ENCODE results near the gene UROC1.
A peak's percentile ranks its signal among the peaks of the same experiment; 100 is the strongest.

UROC1 gene

DNA sequence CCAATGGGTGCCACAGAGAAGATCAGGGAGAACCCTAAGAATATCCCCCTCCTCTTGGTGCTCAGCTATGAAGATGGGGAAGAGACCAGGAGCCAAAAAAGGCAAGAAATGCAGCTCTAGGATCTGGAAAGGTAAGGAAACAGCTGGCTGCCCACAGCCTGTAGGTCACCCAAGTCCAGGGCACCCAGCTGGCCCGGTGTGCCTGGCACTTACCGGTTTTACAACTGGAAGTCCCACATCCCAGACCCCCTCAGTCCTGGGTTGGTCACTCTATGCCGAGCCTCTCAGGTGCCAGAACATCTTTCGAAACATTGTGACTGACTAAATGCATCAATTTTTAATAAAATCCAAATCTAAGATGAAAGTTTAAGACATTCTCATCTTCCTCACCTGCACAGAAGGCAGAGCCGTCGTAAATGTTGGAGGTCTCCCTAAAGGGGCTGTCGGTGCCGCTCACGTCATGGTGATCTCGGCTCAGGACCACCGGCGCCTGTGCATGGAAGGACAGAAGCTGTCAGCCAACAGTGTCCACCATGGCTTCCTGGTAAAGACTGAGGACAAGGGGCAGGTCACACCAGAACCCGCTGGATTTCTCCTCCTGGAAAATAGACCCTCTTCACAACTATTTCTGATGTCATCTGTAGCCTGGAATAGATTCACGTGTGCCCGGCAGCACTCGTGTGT is 28.5 kb downstream of the UROC1 start:
- no peak overlapping the region for H3K27ac ChIP-seq (ENCODE audit: low read length)
- H3K9me2 ChIP-seq (replicated peaks; ENCODE audit: insufficient read depth, low read length), result no peaks in the 10 kb centered on the region
- H2AFZ ChIP-seq (ENCODE audit: low read length), result no peak overlapping the region
- H3K4me3 ChIP-seq (ENCODE audit: low read length), result no peak overlapping the region
- DNase-seq, result no peak
- TF ChIP-seq EZH2 (optimal IDR thresholded peaks at IDR 0.05; ENCODE audit: low read depth, low read length) (no peak), EZH2phosphoT487 (IDR thresholded peaks at IDR 0.05; ENCODE audit: low read length) (no peak)
- TF ChIP-seq, protein P1, sequence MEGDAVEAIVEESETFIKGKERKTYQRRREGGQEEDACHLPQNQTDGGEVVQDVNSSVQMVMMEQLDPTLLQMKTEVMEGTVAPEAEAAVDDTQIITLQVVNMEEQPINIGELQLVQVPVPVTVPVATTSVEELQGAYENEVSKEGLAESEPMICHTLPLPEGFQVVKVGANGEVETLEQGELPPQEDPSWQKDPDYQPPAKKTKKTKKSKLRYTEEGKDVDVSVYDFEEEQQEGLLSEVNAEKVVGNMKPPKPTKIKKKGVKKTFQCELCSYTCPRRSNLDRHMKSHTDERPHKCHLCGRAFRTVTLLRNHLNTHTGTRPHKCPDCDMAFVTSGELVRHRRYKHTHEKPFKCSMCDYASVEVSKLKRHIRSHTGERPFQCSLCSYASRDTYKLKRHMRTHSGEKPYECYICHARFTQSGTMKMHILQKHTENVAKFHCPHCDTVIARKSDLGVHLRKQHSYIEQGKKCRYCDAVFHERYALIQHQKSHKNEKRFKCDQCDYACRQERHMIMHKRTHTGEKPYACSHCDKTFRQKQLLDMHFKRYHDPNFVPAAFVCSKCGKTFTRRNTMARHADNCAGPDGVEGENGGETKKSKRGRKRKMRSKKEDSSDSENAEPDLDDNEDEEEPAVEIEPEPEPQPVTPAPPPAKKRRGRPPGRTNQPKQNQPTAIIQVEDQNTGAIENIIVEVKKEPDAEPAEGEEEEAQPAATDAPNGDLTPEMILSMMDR (IDR thresholded peaks at IDR 0.05; ENCODE audit: low read length), result no peak
- H3K9ac ChIP-seq (ENCODE audit: low read length), result no peak overlapping the region
- H3K36me3 ChIP-seq (replicated peaks; ENCODE audit: insufficient read depth, low read length), result no peaks in the 10 kb centered on the region
- peaks cover 13% of the 10 kb centered on the region for H3F3A ChIP-seq (ENCODE audit: insufficient read depth, low read length)
- no peaks in the 10 kb centered on the region for H3K27me3 ChIP-seq (replicated peaks; ENCODE audit: insufficient read depth, low read length)
- peaks cover 24% of the 10 kb centered on the region for H3K4me1 ChIP-seq (ENCODE audit: low read length)
- H4K20me1 ChIP-seq (ENCODE audit: insufficient read depth, low read length), result no peaks in the 10 kb centered on the region
- no peaks in the 10 kb centered on the region for H3K9me3 ChIP-seq (replicated peaks; ENCODE audit: insufficient read depth, low read length)
- no peak overlapping the region for H3K4me2 ChIP-seq (ENCODE audit: low read depth, low read length)
- H3K79me2 ChIP-seq (ENCODE audit: low read length), result no peaks in the 10 kb centered on the region

DNA sequence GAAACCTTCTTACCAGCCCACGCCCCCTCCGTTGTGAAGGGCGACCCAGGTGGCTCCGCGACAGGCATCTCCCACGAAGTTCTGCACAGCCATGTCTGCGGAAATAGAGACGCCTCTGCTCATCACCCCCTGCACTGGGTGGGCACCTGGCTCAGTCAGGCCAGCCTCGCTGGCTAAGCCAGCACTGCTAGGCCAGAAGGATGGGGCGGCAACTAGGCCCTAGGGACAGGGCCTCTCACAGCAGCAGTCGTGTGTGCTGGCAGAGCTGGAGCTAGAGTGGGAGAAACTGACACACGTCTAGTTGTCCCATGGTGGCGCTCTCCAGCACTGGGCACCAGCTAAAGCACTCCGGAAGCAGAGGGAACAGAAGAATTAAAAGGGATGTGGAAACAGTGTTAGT is 29.4 kb downstream of the UROC1 start:
- Histone ChIP-seq H3K4me1 (ENCODE audit: low read length) (peaks cover 20% of the 10 kb centered on the region), H2AFZ (ENCODE audit: low read length) (no peak overlapping the region), H3K27me3 (replicated peaks; ENCODE audit: insufficient read depth, low read length) (no peaks in the 10 kb centered on the region), H3K36me3 (replicated peaks; ENCODE audit: insufficient read depth, low read length) (no peaks in the 10 kb centered on the region), H3K27ac (ENCODE audit: low read length) (no peak overlapping the region), H4K20me1 (ENCODE audit: insufficient read depth, low read length) (no peaks in the 10 kb centered on the region), H3K9me3 (replicated peaks; ENCODE audit: insufficient read depth, low read length) (no peaks in the 10 kb centered on the region), H3K4me3 (ENCODE audit: low read length) (no peak overlapping the region), H3F3A (ENCODE audit: insufficient read depth, low read length) (peaks cover 4% of the 10 kb centered on the region), H3K4me2 (ENCODE audit: low read depth, low read length) (no peak overlapping the region), H3K79me2 (ENCODE audit: low read length) (no peaks in the 10 kb centered on the region), H3K9ac (ENCODE audit: low read length) (no peak overlapping the region), H3K9me2 (replicated peaks; ENCODE audit: insufficient read depth, low read length) (no peaks in the 10 kb centered on the region)
- no peak for TF ChIP-seq EZH2 (optimal IDR thresholded peaks at IDR 0.05; ENCODE audit: low read depth, low read length)
- TF ChIP-seq, protein P1 (IDR thresholded peaks at IDR 0.05; ENCODE audit: low read length), result no peak
- no peak for TF ChIP-seq EZH2phosphoT487 (IDR thresholded peaks at IDR 0.05; ENCODE audit: low read length)
- DNase-seq, result no peak

DNA sequence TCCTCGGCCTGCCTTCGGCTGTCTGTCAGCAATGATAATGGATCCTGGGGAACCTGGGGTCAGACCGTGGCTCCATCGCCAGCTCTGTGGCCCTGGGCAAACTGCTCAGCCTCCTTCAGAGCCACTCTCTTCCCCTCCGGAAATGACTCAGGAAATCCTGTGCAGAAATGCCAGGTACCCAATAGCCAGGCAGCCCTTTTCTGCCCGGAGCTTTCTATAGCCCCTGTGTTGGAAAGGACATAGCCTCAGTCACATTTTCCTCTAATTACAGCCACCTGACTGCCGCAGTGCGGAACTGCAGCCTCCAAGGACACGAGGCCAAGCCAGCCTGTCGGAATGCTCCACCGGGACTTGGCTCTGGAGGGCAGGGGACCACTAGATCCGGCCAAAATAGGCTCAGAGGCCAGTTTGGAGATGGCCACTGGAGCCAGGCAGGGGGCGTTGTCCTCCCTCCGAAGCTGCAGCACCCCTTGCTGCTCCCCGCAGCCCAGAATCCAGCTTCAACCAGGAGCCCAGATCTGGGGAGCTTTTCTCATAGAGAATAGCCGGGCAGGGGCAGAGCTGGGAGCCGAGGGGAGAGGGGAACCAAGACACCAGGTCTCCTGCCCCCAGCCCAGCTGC is 30.3 kb downstream of the UROC1 start:
- Histone ChIP-seq H3F3A (ENCODE audit: insufficient read depth, low read length) (no peaks in the 10 kb centered on the region), H3K9me3 (replicated peaks; ENCODE audit: insufficient read depth, low read length) (no peaks in the 10 kb centered on the region), H3K9me2 (replicated peaks; ENCODE audit: insufficient read depth, low read length) (no peaks in the 10 kb centered on the region), H2AFZ (ENCODE audit: low read length) (peak overlapping the region; percentile 83), H3K4me3 (ENCODE audit: low read length) (no peak overlapping the region), H3K79me2 (ENCODE audit: low read length) (no peaks in the 10 kb centered on the region), H3K4me2 (ENCODE audit: low read depth, low read length) (peak overlapping the region; percentile 63; the same call in 1 of the 2 replicates), H3K36me3 (replicated peaks; ENCODE audit: insufficient read depth, low read length) (no peaks in the 10 kb centered on the region), H3K9ac (ENCODE audit: low read length) (no peak overlapping the region), H3K4me1 (ENCODE audit: low read length) (peaks cover 14% of the 10 kb centered on the region), H3K27me3 (replicated peaks; ENCODE audit: insufficient read depth, low read length) (no peaks in the 10 kb centered on the region), H3K27ac (ENCODE audit: low read length) (peak overlapping the region; percentile 1; the same call in 1 of the 2 replicates), H4K20me1 (ENCODE audit: insufficient read depth, low read length) (no peaks in the 10 kb centered on the region)
- peak; percentile 42 for DNase-seq
- TF ChIP-seq EZH2 (optimal IDR thresholded peaks at IDR 0.05; ENCODE audit: low read depth, low read length) (no peak), EZH2phosphoT487 (IDR thresholded peaks at IDR 0.05; ENCODE audit: low read length) (no peak)
- TF ChIP-seq, protein P1 (IDR thresholded peaks at IDR 0.05; ENCODE audit: low read length), result peak; percentile 11; the same call in 1 of the 2 replicates
